ENCODE data around the gene MTG2. TPM values are rescaled to one million over a fixed set of nuclear protein-coding genes. Genes with fewer than 3 reads are reported as not detected.

The MTG2 gene
- total RNA-seq, 6 experiments from 2014 or later: 27.0 to 45.6 (median 31.8) TPM

- H3K36me3 ChIP-seq: peaks cover 0 to 7% (median under 1%) of the 10 kb centered on the region in 4 donors
- ATAC-seq: no peak
- no peaks in the 10 kb centered on the region for H3K27me3 ChIP-seq
- DNase-seq: no peak
- WGBS (ENCODE audit: insufficient coverage, low coverage, low lambda C conversion rate, missing lambda C conversion rate): 78% methylated on average over 1 of the region's 3 CpGs
- peaks cover 0 to 54% (median 16%) of the 10 kb centered on the region in 4 donors for H3K4me1 ChIP-seq
- intact Hi-C loops (cut with DNase I): no loop called here
- peak overlapping the region; percentile 54 to 77 (median 56) for H3K27ac ChIP-seq
- H3K9me3 ChIP-seq: no peaks in the 10 kb centered on the region
- peak overlapping the region in 2 of 3 donors; percentile 5 to 9 for H3K4me3 ChIP-seq
- TF ChIP-seq POLR2A (IDR thresholded peaks at IDR 0.05) (no peak), CTCF (IDR thresholded peaks at IDR 0.05) (no peak)
These were observed 3.2 kb downstream of the MTG2 start for GRCh38 chr20:62186096-62186426.

GRCh38 chr20:62186887-62187866 is 4.3 kb downstream of the MTG2 start:
- peaks cover 0 to 7% (median under 1%) of the 10 kb centered on the region in 4 donors for H3K36me3 ChIP-seq
- ATAC-seq (peak in 1 of 4 donors; percentile 36), DNase-seq (peak in 1 of 3 donors; percentile 23)
- H3K9me3 ChIP-seq: no peaks in the 10 kb centered on the region
- 59% methylated on average over 13 of the region's 13 CpGs for WGBS (ENCODE audit: insufficient coverage, low coverage, low lambda C conversion rate, missing lambda C conversion rate)
- H3K27ac ChIP-seq: peak overlapping the region in 2 of 3 donors; percentile 17 to 77
- peaks cover 0 to 46% (median 16%) of the 10 kb centered on the region in 4 donors for H3K4me1 ChIP-seq
- no peak overlapping the region for H3K4me3 ChIP-seq
- no peaks in the 10 kb centered on the region for H3K27me3 ChIP-seq
- no peak for TF ChIP-seq POLR2A (IDR thresholded peaks at IDR 0.05)
- no peak for TF ChIP-seq CTCF (IDR thresholded peaks at IDR 0.05)
- intact Hi-C loops (cut with DNase I): no loop called here

GRCh38 chr20:62190639-62191411 is 8.0 kb downstream of the MTG2 start:
- Histone ChIP-seq H3K36me3 (peaks cover 0 to 8% (median under 1%) of the 10 kb centered on the region in 4 donors), H3K9me3 (no peaks in the 10 kb centered on the region), H3K4me1 (peaks cover 0 to 32% (median 8%) of the 10 kb centered on the region in 4 donors), H3K27ac (no peak overlapping the region), H3K27me3 (no peaks in the 10 kb centered on the region), H3K4me3 (no peak overlapping the region)
- DNase-seq (peak in 2 of 3 donors; percentile 15 to 43), ATAC-seq (no peak)
- intact Hi-C loops (cut with DNase I): no loop called here
- no peak for TF ChIP-seq CTCF (IDR thresholded peaks at IDR 0.05)
- TF ChIP-seq POLR2A (IDR thresholded peaks at IDR 0.05): no peak
- 91% methylated on average over 15 of the region's 25 CpGs for WGBS (ENCODE audit: insufficient coverage, low coverage, low lambda C conversion rate, missing lambda C conversion rate)

- Histone ChIP-seq H3K4me3 (no peak overlapping the region), H3K27ac (no peak overlapping the region), H3K9me3 (no peaks in the 10 kb centered on the region), H3K36me3 (peaks cover 0 to 20% (median under 1%) of the 10 kb centered on the region in 4 donors), H3K27me3 (no peaks in the 10 kb centered on the region), H3K4me1 (peaks cover 0 to 22% (median 6%) of the 10 kb centered on the region in 4 donors)
- TF ChIP-seq POLR2A (IDR thresholded peaks at IDR 0.05) (no peak), CTCF (IDR thresholded peaks at IDR 0.05) (no peak)
- 56% methylated on average over 4 of the region's 14 CpGs for WGBS (ENCODE audit: insufficient coverage, low coverage, low lambda C conversion rate, missing lambda C conversion rate)
- DNase-seq (peak in 2 of 3 donors; percentile 10 to 22), ATAC-seq (peak in 1 of 4 donors; percentile 22)
- intact Hi-C loops (cut with DNase I): no loop called here
These were observed 9.1 kb downstream of the MTG2 start for GRCh38 chr20:62191781-62192559.
